ENCODE results near the gene ZNF562. TPM values are rescaled to one million over a fixed set of nuclear protein-coding genes. Genes with fewer than 3 reads are reported as not detected.
"Not testable (repeated sequence)": the region's sequence is repeated elsewhere in the genome, so short reads cannot be mapped to it uniquely, and the experiment has no call there.

Gene ZNF562
- total and polyA plus RNA-seq, 11 donors: 7.0 to 24.1 (median 19.1) TPM

- no peaks in the 10 kb centered on the region for H3K9me3 ChIP-seq
- TF ChIP-seq POLR2A (IDR thresholded peaks at IDR 0.05) (no peak), CTCF (IDR thresholded peaks at IDR 0.05) (no peak)
- peak overlapping the region in 1 of 12 donors; percentile 11 for H3K27ac ChIP-seq
- no peaks in the 10 kb centered on the region for H3K36me3 ChIP-seq
- no peak for DNase-seq
- intact Hi-C loops (cut with DNase I): no loop called here
- WGBS, 4 donors: 87 to 91% (median 89%) methylated on average over 20 to 22 of the region's 22 CpGs
- H3K4me3 ChIP-seq: peak overlapping the region in 1 of 12 donors; percentile 20
- no peaks in the 10 kb centered on the region for H3K27me3 ChIP-seq
- no peak for ATAC-seq
- H3K4me1 ChIP-seq: no peaks in the 10 kb centered on the region
These were observed 25.5 kb upstream of the ZNF562 start for GRCh38 chr19:9700229-9700981.

GRCh38 chr19:9690301-9690700, 15.4 kb upstream of the ZNF562 start:
- ATAC-seq; H3K36me3 ChIP-seq; DNase-seq; H3K4me1 ChIP-seq; H3K4me3 ChIP-seq; intact Hi-C loops (cut with DNase I); H3K27ac ChIP-seq; H3K27me3 ChIP-seq: not testable (repeated sequence)
- WGBS, 4 donors: 60 to 65% (median 62%) methylated on average over 4 of the region's 4 CpGs
- H3K9me3 ChIP-seq: peaks cover 0 to 13% (median 0%) of the 10 kb centered on the region in 12 donors

GRCh38 chr19:9679996-9680395, 5.1 kb upstream of the ZNF562 start:
- not testable (repeated sequence) for H3K27ac ChIP-seq, DNase-seq, H3K4me1 ChIP-seq, ATAC-seq, H3K9me3 ChIP-seq, H3K27me3 ChIP-seq, H3K36me3 ChIP-seq, H3K4me3 ChIP-seq
- 93 to 96% (median 95%) methylated on average over 27 to 30 of the region's 30 CpGs for WGBS, 4 donors
- intact Hi-C loops (cut with DNase I): loop anchor here in 5 of 10 donors (5.0 to 10.0 kb wide), 4 partner anchors 55 to 112 kb away; partner anchors contain the start of genes ZNF846 (in 2 of the 5) and ZNF561 (in 1 of the 5)

- ATAC-seq, DNase-seq, H3K27me3 ChIP-seq: not testable (repeated sequence)
- intact Hi-C loops (cut with DNase I): loop anchor here in 7 of 10 donors (1.0 to 10.0 kb wide), 7 partner anchors 51 to 117 kb away; partner anchors contain the start of genes ZNF846 (in 4 of the 7) and ZNF561 (in 2 of the 7)
- peak overlapping the region; percentile 64 to 96 (median 84) for H3K4me3 ChIP-seq
- H3K4me1 ChIP-seq: peaks cover 0 to 12% (median 4%) of the 10 kb centered on the region in 12 donors
- H3K36me3 ChIP-seq: peaks cover 0 to 21% (median 7%) of the 10 kb centered on the region in 9 donors
- peaks cover 0 to 37% (median 9%) of the 10 kb centered on the region in 12 donors for H3K9me3 ChIP-seq
- H3K27ac ChIP-seq: peak overlapping the region; percentile 84 to 99 (median 93)
- 58 to 64% (median 61%) methylated on average over 20 of the region's 20 CpGs for WGBS, 4 donors
These were observed 530 bp upstream of the ZNF562 start for GRCh38 chr19:9675358-9675901.

GRCh38 chr19:9673912-9674662, 813 bp downstream of the ZNF562 start:
- H3K27me3 ChIP-seq: no peaks in the 10 kb centered on the region
- intact Hi-C loops (cut with DNase I): loop anchor here in 6 of 10 donors (2.0 to 10.0 kb wide), 6 partner anchors 47 to 111 kb away; partner anchors contain the start of genes ZNF561 (in 2 of the 6) and ZNF846 (in 2 of the 6)
- peaks cover 0 to 22% (median 7%) of the 10 kb centered on the region in 9 donors for H3K36me3 ChIP-seq
- WGBS, 4 donors: 36 to 43% (median 37%) methylated on average over 13 of the region's 13 CpGs
- peaks cover 0 to 12% (median 4%) of the 10 kb centered on the region in 12 donors for H3K4me1 ChIP-seq
- peak overlapping the region; percentile 64 to 96 (median 84) for H3K4me3 ChIP-seq
- DNase-seq (no peak), ATAC-seq (no peak)
- H3K9me3 ChIP-seq: peaks cover 0 to 47% (median 9%) of the 10 kb centered on the region in 12 donors
- H3K27ac ChIP-seq: peak overlapping the region; percentile 84 to 99 (median 93)
- TF ChIP-seq CTCF (IDR thresholded peaks at IDR 0.05) (no peak), POLR2A (IDR thresholded peaks at IDR 0.05) (no peak)

All from heart left ventricle (tissue), 16 donors.